Measurements from ENCODE around the gene TRAF7.
"Not testable (repeated sequence)": the region's sequence is repeated elsewhere in the genome, so short reads cannot be mapped to it uniquely, and the experiment has no call there.

Gene TRAF7

DNA sequence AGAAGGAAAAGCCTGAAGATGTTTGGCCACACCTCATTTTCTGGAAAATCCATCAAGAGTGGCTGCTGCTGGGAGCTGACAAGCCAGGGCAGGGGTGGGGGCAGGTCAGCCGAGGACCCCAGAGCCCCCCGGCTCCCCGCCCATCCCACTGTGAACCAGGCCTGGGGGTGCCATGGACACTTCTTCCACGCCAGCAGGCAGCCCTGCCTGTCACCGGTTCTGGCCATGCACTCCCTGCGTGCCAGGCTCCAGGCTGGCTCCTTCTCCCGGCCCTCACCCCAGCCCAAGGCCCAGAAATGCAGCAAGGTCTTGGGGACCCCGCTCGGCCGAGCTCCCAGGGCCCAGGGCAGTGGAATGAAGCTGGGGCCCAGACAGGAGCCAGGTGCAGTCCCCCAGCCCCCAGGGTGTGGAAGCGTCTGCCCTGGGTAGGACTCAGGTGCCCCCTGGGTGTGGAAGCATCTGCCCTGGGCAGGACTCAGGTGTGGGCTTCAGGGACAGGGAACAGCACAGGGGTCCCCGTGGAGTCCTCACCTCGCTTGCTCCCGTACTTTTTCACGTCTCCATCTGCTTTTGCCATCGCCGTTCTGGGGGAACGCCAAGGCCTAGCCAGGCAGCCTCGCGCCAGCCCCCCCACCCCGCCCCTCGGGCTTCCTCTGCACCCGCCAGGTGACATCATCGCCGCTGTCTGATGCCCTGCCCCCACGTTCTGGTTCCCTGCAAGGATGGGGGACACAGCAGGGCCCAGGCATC is 32.5 kb upstream of the TRAF7 start:
- DNase-seq, result not testable (repeated sequence)

DNA sequence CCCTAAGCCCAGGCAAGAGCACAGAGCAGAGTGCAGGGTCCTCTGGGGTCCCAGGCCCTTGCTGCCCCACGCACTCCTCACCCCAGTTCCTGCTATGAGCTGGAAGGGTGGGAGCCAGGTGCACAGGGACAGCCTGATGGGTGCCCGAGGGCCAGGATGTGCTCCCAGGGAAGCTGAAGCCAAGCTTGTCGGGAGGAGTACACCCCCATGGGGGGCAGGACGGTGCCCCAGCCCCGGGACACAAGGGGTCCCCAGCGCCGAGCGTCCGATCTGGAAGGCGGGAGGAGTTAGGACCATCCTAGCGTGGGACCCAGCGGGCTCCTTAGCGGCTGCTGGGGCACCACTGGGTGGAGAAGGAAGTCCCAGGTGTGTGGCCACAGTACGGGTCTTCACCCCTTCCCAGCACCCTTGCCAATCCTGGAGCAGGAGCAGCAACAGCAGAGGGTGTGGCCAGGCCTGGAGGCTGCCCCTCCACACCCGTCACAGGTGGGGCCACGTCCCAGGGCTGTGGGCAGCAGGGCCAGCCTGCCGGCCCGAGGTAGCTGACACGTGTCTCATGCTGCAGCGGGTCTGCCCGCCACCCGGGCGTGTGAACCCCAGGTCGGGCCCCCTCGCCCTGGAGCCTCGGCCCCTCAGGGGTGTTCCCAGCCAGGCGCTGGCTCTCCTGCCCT is 31.7 kb upstream of the TRAF7 start:
- DNase-seq, result peak; percentile 24

- DNase-seq, result not testable (repeated sequence)
These were observed 31.2 kb upstream of the TRAF7 start for GRCh38 chr16:2124377-2124693.

GRCh38 chr16:2124694-2125444 is 30.7 kb upstream of the TRAF7 start:
- peak; percentile 83 for DNase-seq

DNA sequence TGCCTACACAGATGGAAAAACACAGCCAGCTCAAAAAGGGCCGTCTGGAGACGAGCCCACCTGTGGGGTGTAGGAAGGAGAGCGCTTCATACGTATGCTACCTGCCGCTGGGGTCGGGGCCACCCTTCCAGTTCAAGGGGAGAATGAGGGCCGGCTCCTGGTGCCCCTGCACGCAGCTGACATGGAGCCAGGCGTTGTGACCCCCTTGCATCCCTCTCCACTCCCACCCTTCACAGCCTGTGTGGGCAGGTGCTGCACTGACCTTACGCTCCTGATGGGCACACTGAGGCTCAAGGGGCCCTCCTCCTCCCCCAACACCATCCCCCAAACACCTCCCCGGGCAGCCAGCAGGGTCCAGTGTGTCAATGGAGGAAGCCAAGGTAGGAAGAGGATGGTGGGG is 30.0 kb upstream of the TRAF7 start:
- DNase-seq, result not testable (repeated sequence)

GRCh38 chr16:2126161-2126743 is 29.3 kb upstream of the TRAF7 start:
- peak; percentile 10 for DNase-seq

GRCh38 chr16:2126928-2127556 is 28.5 kb upstream of the TRAF7 start:
- not testable (repeated sequence) for DNase-seq

DNA sequence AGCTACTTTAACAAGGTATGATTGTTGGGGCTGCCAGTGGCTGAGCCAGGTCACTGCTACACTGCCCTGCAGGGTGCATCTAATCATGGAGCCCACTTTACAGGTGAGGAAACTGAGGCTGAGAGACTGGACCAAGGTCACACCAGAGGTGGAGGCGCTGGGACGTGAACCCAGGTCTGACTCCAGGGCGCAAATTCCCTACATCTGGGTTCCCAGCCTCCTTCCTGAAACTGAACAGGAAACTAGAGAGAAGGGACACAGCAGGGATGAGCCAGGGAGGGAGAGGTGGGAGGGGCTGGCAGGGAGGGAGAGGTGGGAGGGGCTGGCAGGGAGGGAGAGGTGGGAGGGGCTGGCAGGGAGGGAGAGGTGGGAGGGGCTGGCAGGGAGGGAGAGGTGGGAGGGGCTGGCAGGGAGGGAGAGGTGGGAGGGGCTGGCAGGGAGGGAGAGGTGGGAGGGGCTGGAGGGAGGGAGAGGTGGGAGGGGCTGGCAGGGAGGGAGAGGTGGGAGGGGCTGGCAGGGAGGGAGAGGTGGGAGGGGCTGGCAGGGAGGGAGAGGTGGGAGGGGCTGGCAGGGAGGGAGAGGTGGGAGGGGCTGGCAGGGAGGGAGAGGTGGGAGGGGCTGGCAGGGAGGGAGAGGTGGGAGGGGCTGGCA is 27.8 kb upstream of the TRAF7 start:
- peak; percentile 13 for DNase-seq

GRCh38 chr16:2129251-2129650 is 26.3 kb upstream of the TRAF7 start:
- DNase-seq, result peak; percentile 18

DNA sequence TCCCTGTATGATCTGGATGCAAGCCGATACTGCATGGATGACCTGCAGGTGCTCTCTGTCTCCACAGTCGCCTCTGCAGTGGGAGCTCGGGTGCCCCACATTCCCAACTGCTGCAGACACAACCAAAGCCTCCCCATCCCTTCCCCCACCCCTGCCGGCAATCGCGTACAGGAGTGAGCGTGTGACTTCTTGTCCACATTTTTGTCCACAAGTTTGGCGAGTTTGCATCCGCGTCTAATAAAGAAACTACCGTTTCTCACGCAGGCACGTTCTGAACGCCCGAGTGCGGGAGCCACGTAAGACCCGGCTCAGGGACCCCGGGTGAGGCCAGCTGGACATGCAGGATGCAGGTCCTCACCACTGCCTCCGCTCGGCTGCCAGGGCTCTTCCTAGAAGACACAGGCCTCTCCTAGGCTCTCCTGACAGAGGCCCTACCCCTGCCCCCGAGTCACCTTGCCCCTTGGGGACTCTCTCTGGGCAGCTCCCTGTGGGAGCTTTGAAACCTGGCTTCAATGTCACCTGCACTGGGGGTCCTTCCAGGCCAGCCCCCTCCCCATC is 25.6 kb upstream of the TRAF7 start:
- DNase-seq, result peak; percentile 21

DNA sequence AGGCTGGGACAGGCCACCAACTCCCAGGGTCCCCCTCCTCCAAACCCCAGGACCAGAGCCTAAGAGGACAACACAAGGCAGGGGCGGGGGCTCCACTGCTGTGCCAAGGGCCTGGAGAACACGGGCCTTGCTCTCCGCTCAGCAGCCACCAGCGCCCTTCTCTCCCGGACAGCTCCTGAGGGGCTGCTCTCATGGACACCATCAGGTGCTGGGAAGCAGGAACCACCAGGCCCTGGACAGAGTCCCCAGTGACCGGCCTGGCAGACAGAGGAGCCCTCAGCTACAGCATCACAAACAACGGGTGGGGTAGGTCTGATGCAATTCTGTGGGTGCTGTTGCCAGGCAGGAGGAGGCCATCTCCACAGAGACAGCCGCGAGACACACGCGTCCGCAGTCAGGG is 21.8 kb upstream of the TRAF7 start:
- not testable (repeated sequence) for DNase-seq

DNA sequence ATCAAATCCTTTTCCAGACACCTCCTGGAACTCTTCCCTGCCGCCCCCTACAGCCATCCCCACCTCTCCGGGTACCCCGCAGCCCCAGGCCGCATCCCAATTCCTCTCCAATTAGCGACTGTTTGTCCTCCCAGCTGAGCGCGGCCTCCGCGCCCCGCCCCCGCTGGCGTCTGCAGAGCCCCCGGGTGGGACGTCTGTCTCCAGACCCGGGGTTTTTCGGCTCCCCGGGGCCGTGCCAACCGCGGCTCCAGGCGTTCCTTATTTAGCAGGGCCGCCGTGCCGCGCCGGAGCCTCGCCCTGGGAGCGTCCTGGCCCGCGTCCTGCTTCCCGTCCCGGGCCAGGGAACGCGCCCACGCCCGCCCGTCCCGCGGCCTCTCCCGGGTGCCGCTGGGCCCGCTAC is 20.5 kb upstream of the TRAF7 start:
- DNase-seq, result not testable (repeated sequence)

- peak; percentile 94 for DNase-seq
These were observed 19.7 kb upstream of the TRAF7 start, which contains the start of gene PKD1 for GRCh38 chr16:2135770-2136490. Gene PKD1 (minus strand): TSS chr16:2135898. CDS start chr16:2135689, 209 bp downstream.

DNA sequence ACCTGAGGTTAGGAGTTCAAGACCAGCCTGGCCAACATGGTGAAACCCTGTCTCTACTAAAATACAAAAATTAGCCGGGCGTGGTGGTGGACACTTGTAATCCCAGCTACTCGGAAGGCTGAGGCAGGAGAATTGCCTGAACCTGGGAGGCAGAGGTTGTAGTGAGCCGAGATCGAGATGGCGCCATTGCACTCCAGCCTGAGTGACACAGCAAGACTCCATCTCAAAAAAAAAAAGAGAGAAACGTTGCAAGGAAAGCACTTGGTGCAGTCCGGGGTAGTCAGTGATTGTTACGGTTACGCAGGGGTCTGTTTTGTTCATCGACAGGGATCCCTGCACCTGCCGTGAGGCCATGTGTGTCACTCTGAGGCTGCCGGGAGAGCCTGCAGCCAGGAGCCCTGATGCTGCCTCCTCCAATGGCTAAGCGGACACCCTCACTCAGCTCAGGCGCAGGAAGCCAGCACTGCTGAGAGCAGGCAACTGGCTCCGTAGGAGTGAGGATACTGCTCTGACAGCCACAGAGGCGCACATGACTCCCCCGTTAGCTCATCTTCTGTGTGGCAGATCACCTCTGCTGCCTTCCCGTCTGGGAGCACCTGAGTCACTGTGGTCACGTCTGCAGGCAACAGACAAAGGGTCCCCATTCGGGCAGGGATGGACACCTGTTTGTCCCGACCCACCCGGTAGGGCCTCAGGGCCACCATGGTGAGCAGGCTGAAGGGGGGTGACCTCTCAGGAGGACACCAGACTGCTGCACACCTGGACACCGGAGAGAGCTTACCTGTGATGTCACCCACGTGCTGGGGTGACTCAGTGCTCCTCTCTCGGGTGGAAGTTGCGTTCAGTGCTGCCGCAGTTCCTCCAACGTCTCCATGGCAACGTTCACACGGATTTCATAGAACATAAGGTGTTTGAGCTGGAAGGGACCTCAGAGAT is 12.4 kb upstream of the TRAF7 start:
- no peak for DNase-seq

GRCh38 chr16:2143878-2144485 is 11.6 kb upstream of the TRAF7 start:
- no peak for DNase-seq

GRCh38 chr16:2145843-2146242 is 9.7 kb upstream of the TRAF7 start:
- DNase-seq, result no peak

DNA sequence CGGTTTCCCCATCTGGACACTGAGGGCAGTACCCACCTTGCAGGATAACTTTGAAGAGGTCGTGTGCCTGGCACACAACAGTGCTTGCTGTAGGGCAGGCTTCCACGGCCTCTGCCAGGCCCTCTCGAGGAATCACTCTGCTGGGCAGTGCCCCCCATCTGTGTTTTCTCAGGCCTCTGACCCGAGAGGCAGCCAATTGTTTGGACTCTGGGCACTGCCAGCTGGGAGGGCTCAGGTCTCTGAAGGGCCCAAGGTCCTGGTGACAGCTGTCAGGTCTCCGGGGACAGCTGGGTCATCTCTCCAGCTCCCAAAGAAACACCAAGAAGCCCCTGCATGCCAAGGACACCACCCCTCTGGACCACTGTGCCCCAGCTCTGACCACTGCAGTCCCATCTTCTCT is 8.2 kb upstream of the TRAF7 start:
- no peak for DNase-seq

DNA sequence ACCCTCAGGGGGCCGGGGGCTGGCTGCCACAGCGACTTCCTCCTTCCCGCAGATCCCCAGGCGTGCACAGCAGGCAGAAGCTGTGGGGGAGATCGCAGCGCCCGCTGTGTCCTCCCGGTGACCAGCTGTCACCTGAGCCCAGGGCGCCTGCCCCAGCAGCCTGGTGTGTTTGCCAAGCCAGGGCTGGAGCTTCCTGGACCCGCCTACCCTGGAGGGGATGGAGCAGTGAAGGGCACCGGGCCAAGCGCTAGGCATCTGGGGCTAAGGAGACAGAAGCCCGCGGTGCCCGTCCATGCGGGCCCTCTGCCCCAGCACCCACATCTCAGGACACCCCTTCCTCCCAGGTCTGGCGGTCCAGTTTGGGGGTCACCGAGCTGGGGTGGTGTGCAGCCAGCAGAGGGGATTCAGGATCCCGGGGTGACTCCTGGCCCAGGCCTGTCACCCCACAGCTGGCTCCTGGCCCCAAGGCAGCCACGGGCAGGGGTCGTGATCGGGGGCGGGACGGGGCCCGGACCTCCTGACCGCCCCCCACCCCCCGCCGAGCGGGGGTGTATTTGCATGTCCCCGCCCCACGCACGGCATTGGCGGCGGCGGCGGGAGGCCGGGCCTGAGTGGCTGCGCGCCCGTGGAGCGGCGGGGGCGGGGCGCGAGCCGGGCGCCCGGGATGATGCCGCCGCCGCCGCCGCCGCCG is 7.5 kb upstream of the TRAF7 start, which contains the start of gene RAB26:
RAB26 (plus strand) TSS at position 645 of the 691 bp plus-strand sequence. CDS start 159 bp downstream, outside the sequence.
- DNase-seq, result peak; percentile 80

All from retina (tissue), 1 donor.